Peyer's patch (tissue), 4 donors: ENCODE data around the gene RCN1.

ENCODE experiments used
- CTCF ChIP-seq, 6 experiments: fragments of 450-650 bp in 4 of 6; fragments of 200-600 bp in 2 of 6; sonication (generic) in 1 of 6; IDR thresholded peaks; one replicate each; pipeline ENCODE4 v1.5.1; 2017 to 2019; ENCODE audit warnings: antibody characterized with exemption in 6 of 6, mild to moderate bottlenecking in 3 of 6, moderate library complexity in 1 of 6
- POLR2A ChIP-seq, 2 donors: fragments of 450-650 bp; IDR thresholded peaks; one replicate each; pipeline ENCODE4 v1.5.1; 2017; ENCODE audit warnings: antibody characterized with exemption in 2 of 2, mild to moderate bottlenecking in 2 of 2, moderate library complexity in 2 of 2

GRCh38 chr11:32109592-32109991 lies 18.7 kb downstream of the RCN1 start:
- TF ChIP-seq CTCF (IDR thresholded peaks at IDR 0.05) (no peak), POLR2A (IDR thresholded peaks at IDR 0.05) (no peak)
